Uterus (tissue), 2 donors: Measurements from ENCODE around the gene ARHGAP1.

Source experiments
- CTCF ChIP-seq, 4 experiments: fragments of 200-600 bp in 2 of 4; fragments of 450-650 bp in 2 of 4; sonication (generic) in 2 of 4; IDR thresholded peaks; one replicate each; pipeline ENCODE4 v1.5.1; 2016 to 2019; ENCODE audit warnings: antibody characterized with exemption in 4 of 4, mild to moderate bottlenecking in 2 of 4, moderate library complexity in 1 of 4
- POLR2A ChIP-seq, 2 donors: fragments of 450-650 bp; IDR thresholded peaks; one replicate each; pipeline ENCODE4 v1.6.1; 2016; ENCODE audit warnings: antibody characterized with exemption in 2 of 2, mild to moderate bottlenecking in 1 of 2, moderate library complexity in 1 of 2

GRCh38 chr11:46721286-46721685, 20.9 kb upstream of the ARHGAP1 start:
- TF ChIP-seq CTCF (IDR thresholded peaks at IDR 0.05) (no peak), POLR2A (IDR thresholded peaks at IDR 0.05) (no peak)
